ENCODE data around the gene MTRF1L. TPM values are rescaled to one million over a fixed set of nuclear protein-coding genes. Genes with fewer than 3 reads are reported as not detected.

MTRF1L gene
- total RNA-seq, 1 donor from 2014 or later: 17.0 TPM

- Mint-ChIP-seq H3K27ac (no peak overlapping the region), H3K36me3 (no peaks in the 10 kb centered on the region), H3K4me1 (no peaks in the 10 kb centered on the region), H3K4me3 (no peak overlapping the region), H3K9me3 (no peaks in the 10 kb centered on the region), H3K27me3 (ENCODE audit: low read depth) (peaks cover 22% of the 10 kb centered on the region)
- DNase-seq (ENCODE audit: low spot score in 2 of 2, unreplicated experiment in 2 of 2): no peak
- TF ChIP-seq CTCF (IDR thresholded peaks at IDR 0.05; ENCODE audit: unreplicated experiment): no peak
Measured at GRCh38 chr6:152943260-152943897, 59.1 kb downstream of the MTRF1L start.

- H3K9me3 Mint-ChIP-seq: no peaks in the 10 kb centered on the region
- peaks cover 22% of the 10 kb centered on the region for H3K27me3 Mint-ChIP-seq (ENCODE audit: low read depth)
- DNase-seq (ENCODE audit: low spot score in 2 of 2, unreplicated experiment in 2 of 2): no peak
- H3K4me1 Mint-ChIP-seq: no peaks in the 10 kb centered on the region
- TF ChIP-seq CTCF (IDR thresholded peaks at IDR 0.05; ENCODE audit: unreplicated experiment): no peak
- no peak overlapping the region for H3K27ac Mint-ChIP-seq
- no peaks in the 10 kb centered on the region for H3K36me3 Mint-ChIP-seq
- H3K4me3 Mint-ChIP-seq: no peak overlapping the region
Measured at GRCh38 chr6:152942319-152942869, 60.1 kb downstream of the MTRF1L start.

- Mint-ChIP-seq H3K4me1 (no peaks in the 10 kb centered on the region), H3K36me3 (no peaks in the 10 kb centered on the region), H3K4me3 (no peak overlapping the region), H3K27ac (no peak overlapping the region), H3K27me3 (ENCODE audit: low read depth) (peaks cover 21% of the 10 kb centered on the region), H3K9me3 (no peaks in the 10 kb centered on the region)
- no peak for TF ChIP-seq CTCF (IDR thresholded peaks at IDR 0.05; ENCODE audit: unreplicated experiment)
- no peak for DNase-seq (ENCODE audit: low spot score in 2 of 2, unreplicated experiment in 2 of 2)
Measured at GRCh38 chr6:152941746-152942145, 60.8 kb downstream of the MTRF1L start.

Other genes starting within 250 kb of the MTRF1L start
- gene FBXO5, start 19.7 kb downstream of the MTRF1L start, total RNA-seq: 16.6 to 17.7 TPM (median 17.1 TPM) in 3 replicates
- 1.1 to 1.3 TPM (median 1.2 TPM) in 3 replicates for gene RGS17, start 128.6 kb upstream of the MTRF1L start, total RNA-seq